ENCODE measurements around the gene ENO4.

The ENO4 gene

DNA sequence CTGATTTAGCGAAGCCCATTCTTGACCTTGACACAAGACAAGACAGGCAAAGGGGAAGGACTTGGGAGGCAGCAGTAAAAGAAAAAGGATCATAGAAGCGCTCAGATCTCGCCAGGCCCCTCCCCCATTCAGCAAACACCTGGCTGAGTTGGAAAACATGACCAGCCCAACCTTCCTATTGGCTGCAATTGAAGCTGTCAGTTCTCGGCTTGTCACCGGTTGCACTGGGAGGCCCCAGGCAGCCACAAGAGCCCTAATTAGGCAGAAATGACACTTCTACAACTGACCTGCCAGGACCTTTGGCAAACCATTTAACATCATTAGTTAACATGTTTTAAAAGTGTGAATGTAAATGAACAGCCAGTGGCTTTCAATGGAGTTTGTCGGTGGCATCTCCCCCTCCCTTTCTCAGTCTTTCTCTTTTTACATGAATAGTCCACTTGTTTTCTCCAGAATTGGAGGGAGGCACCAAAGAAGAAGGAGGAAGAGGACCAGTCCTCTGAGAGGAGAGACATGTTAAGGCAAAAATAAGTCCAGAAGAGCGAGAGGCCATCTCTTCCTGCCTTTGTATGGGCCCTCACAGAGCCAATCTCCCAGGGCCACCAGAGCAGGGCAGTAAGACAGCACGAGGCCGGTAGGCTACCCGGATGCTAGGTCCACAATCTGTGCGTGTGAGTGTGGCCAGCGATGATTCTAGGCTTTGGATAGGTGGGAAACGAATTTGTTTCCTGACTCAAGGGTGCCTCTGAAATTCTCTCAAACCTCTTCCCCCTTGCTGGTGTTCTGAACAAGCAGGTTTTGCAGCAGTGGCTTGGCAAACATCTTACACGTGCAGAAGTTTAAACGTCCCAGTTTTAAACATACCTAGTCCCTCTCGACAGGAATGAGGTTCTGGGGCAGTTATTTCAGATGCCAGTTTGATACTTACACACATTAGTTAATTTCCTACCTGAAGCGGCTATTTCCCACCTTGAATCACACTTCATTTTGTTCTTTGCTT lies 15.0 kb upstream of the ENO4 start:
- no peak for DNase-seq (ENCODE audit: low read depth)
- TF ChIP-seq CTCF (IDR thresholded peaks at IDR 0.05; ENCODE audit: low read depth, low read length) (no peak), MYC (IDR thresholded peaks at IDR 0.05; ENCODE audit: low read depth, low read length) (no peak), POLR2A (IDR thresholded peaks at IDR 0.05; ENCODE audit: extremely low read depth, insufficient read length) (no peak)
- TF ChIP-seq, protein P1, sequence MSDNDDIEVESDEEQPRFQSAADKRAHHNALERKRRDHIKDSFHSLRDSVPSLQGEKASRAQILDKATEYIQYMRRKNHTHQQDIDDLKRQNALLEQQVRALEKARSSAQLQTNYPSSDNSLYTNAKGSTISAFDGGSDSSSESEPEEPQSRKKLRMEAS (IDR thresholded peaks at IDR 0.05; ENCODE audit: low read depth, low read length): no peak
- no peak overlapping the region for H3K4me3 ChIP-seq (ENCODE audit: low read depth, low read length)

- H3K4me3 ChIP-seq (ENCODE audit: low read depth, low read length): no peak overlapping the region
- no peak for DNase-seq (ENCODE audit: low read depth)
Measured at GRCh38 chr10:116835658-116836057, 13.6 kb upstream of the ENO4 start.

GRCh38 chr10:116836083-116836482 lies 13.2 kb upstream of the ENO4 start:
- no peak for DNase-seq (ENCODE audit: low read depth)
- TF ChIP-seq, protein P1 (IDR thresholded peaks at IDR 0.05; ENCODE audit: low read depth, low read length): no peak
- no peak for TF ChIP-seq MYC (IDR thresholded peaks at IDR 0.05; ENCODE audit: low read depth, low read length)
- TF ChIP-seq CTCF (IDR thresholded peaks at IDR 0.05; ENCODE audit: low read depth, low read length): no peak
- no peak for TF ChIP-seq POLR2A (IDR thresholded peaks at IDR 0.05; ENCODE audit: extremely low read depth, insufficient read length)
- H3K4me3 ChIP-seq (ENCODE audit: low read depth, low read length): no peak overlapping the region

More at GRCh38 chr10:116835658-116836057, 13.6 kb upstream of the ENO4 start:
- TF ChIP-seq, protein P1 (IDR thresholded peaks at IDR 0.05; ENCODE audit: low read depth, low read length): no peak
- no peak for TF ChIP-seq MYC (IDR thresholded peaks at IDR 0.05; ENCODE audit: low read depth, low read length)
- no peak for TF ChIP-seq CTCF (IDR thresholded peaks at IDR 0.05; ENCODE audit: low read depth, low read length)
- no peak for TF ChIP-seq POLR2A (IDR thresholded peaks at IDR 0.05; ENCODE audit: extremely low read depth, insufficient read length)

DNA sequence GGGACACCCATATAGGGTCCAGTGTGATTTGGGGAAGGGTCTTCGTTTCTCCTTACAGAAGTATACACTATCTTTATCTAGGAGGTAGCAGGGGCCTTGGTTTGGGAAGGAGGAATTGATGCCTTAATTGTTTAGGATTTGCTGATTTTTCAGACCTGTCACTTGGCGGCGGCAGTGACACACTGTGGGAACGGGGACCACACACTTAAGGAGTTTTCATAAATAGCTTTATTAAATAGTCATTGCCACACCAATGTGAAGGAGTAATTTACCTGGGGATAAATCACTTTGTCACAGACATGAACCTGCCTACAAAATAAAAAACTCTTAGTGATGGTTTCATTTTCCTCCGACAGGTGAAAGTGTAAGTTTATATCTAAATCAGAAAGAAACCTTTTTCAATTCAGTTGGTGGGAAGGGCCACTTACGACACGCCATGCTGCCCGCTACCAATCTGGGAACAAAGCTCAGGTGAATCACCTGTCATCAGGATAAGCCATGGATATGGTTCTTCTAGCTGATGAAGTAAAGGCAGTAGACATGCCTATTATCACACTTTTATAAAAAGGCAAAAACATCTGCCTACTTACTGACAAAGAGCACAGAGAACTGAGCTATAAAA lies 12.3 kb upstream of the ENO4 start:
- TF ChIP-seq CTCF (IDR thresholded peaks at IDR 0.05; ENCODE audit: low read depth, low read length): no peak
- TF ChIP-seq POLR2A (IDR thresholded peaks at IDR 0.05; ENCODE audit: extremely low read depth, insufficient read length): no peak
- TF ChIP-seq, protein P1 (IDR thresholded peaks at IDR 0.05; ENCODE audit: low read depth, low read length): no peak
- TF ChIP-seq MYC (IDR thresholded peaks at IDR 0.05; ENCODE audit: low read depth, low read length): no peak
- no peak for DNase-seq (ENCODE audit: low read depth)
- H3K4me3 ChIP-seq (ENCODE audit: low read depth, low read length): no peak overlapping the region

- no peak for TF ChIP-seq MYC (IDR thresholded peaks at IDR 0.05; ENCODE audit: low read depth, low read length)
- TF ChIP-seq CTCF (IDR thresholded peaks at IDR 0.05; ENCODE audit: low read depth, low read length): no peak
- no peak for TF ChIP-seq POLR2A (IDR thresholded peaks at IDR 0.05; ENCODE audit: extremely low read depth, insufficient read length)
- TF ChIP-seq, protein P1 (IDR thresholded peaks at IDR 0.05; ENCODE audit: low read depth, low read length): no peak
- no peak overlapping the region for H3K4me3 ChIP-seq (ENCODE audit: low read depth, low read length)
Measured at GRCh38 chr10:116838143-116838725, 11.1 kb upstream of the ENO4 start.

More at GRCh38 chr10:116838143-116838725, 11.1 kb upstream of the ENO4 start:
- no peak for DNase-seq (ENCODE audit: low read depth)
